ENCODE results near the gene LMO3.

- TF ChIP-seq ZBTB46 (CRISPR knock-in tag; IDR thresholded peaks at IDR 0.05; ENCODE audit: borderline replicate concordance) (no peak), RAD51 (IDR thresholded peaks at IDR 0.05; ENCODE audit: borderline replicate concordance) (no peak), MAX (IDR thresholded peaks at IDR 0.05) (no peak), ATF2 (CRISPR knock-in tag; IDR thresholded peaks at IDR 0.05) (no peak), ZNF530 (CRISPR knock-in tag; IDR thresholded peaks at IDR 0.05; ENCODE audit: low read depth) (no peak), ZKSCAN1 (IDR thresholded peaks at IDR 0.05; ENCODE audit: low read length) (no peak), ZNF562 (CRISPR knock-in tag; IDR thresholded peaks at IDR 0.05; ENCODE audit: borderline replicate concordance) (no peak), MAF1 (CRISPR knock-in tag; IDR thresholded peaks at IDR 0.05; ENCODE audit: borderline replicate concordance) (no peak), FOXP4 (CRISPR knock-in tag; IDR thresholded peaks at IDR 0.05) (no peak), ZNF407 (CRISPR knock-in tag; IDR thresholded peaks at IDR 0.05; ENCODE audit: not compliant biosample characterization) (no peak), E2F2 (CRISPR knock-in tag; IDR thresholded peaks at IDR 0.05; ENCODE audit: borderline replicate concordance) (no peak), HNRNPK (IDR thresholded peaks at IDR 0.05; ENCODE audit: low read depth, low read length, poor library complexity, severe bottlenecking) (no peak), ZSCAN31 (CRISPR knock-in tag; IDR thresholded peaks at IDR 0.05; ENCODE audit: low read depth) (no peak)
Observed at GRCh38 chr12:16619537-16619936, 13.6 kb upstream of the LMO3 start.

Data from HepG2 (cell line).